Heart right ventricle (tissue), 16 donors: Measurements from ENCODE around the gene ADGRG3. TPM values are rescaled to one million over a fixed set of nuclear protein-coding genes. Genes with fewer than 3 reads are reported as not detected.

Source experiments
- ATAC-seq, 8 donors: fragments of 200-7000 bp; cut with Tn5 transposase; one replicate each; pipeline ENCODE4 v1.9.1; 2020; ENCODE audit warnings: mild to moderate bottlenecking in 8 of 8, moderate library complexity in 8 of 8, moderate number of reproducible peaks in 1 of 8
- DNase-seq, 2 donors: peaks; one replicate each; pipeline ENCODE4 v3.0.0-alpha.2; 2020
- H3K27ac ChIP-seq, 10 donors: fragments of 200-600 bp; sonication (generic) in 2 of 10; one replicate each; pipeline versions ENCODE4 v1.5.0 to v1.8.0; 2020 to 2022; ENCODE audit warnings: mild to moderate bottlenecking in 3 of 10
- H3K27me3 ChIP-seq, 7 donors: fragments of 200-600 bp; one replicate each; pipeline ENCODE4 v1.8.0; 2021 to 2022; ENCODE audit warnings: mild to moderate bottlenecking in 2 of 7
- H3K36me3 ChIP-seq, 9 donors: fragments of 200-600 bp; sonication (generic) in 1 of 9; one replicate each; pipeline versions ENCODE4 v1.5.0 to v1.8.0; 2020 to 2022; ENCODE audit warnings: mild to moderate bottlenecking in 2 of 9
- H3K4me1 ChIP-seq, 9 donors: fragments of 200-600 bp; sonication (generic) in 1 of 9; one replicate each; pipeline versions ENCODE4 v1.5.0 to v1.8.0; 2020 to 2022; ENCODE audit warnings: mild to moderate bottlenecking in 4 of 9
- H3K4me3 ChIP-seq, 10 donors: fragments of 200-600 bp; sonication (generic) in 2 of 10; one replicate each; pipeline versions ENCODE4 v1.5.0 to v1.8.0; 2020 to 2022; ENCODE audit warnings: mild to moderate bottlenecking in 7 of 10, moderate library complexity in 2 of 10
- H3K9me3 ChIP-seq, 11 donors: fragments of 200-600 bp in 10 of 11; sonication (generic) in 2 of 11; one replicate each; pipeline versions ENCODE4 v1.5.0 to v1.8.0; 2013 to 2022; ENCODE audit warnings: mild to moderate bottlenecking in 2 of 11, control low read depth in 1 of 11, moderate library complexity in 1 of 11
- WGBS, 2 donors: extraction: QIAGEN DNeasy Blood & Tissue Kit; methylation state at CpG; one replicate each; pipeline ENCODE4 v1.1.7; 2013; ENCODE audit warnings: inconsistent platforms in 1 of 2; 5-methylcytosine and 5-hydroxymethylcytosine counted together
- intact Hi-C, 10 donors: fragments of 100-400 bp; cut with DNase I; formaldehyde crosslinking; loops; one replicate each; pipeline versions ENCODE4 v1.11.1 to v1.14.2; 2022
- polyA plus RNA-seq, 2 donors: library from polyadenylated mRNA; stranded (reverse); fragments of 200-250 nt; gene quantifications; one replicate each; pipeline ENCODE4 v1.2.3, GENCODE V29; 2013
- total RNA-seq, 10 donors: library from RNA; stranded (reverse); fragmentation: NEBNext Ultra II Directional in 3 of 10; extraction: Animal tissue kit (Norgen Biotek cat#: 25700) in 3 of 10; gene quantifications; one replicate each; pipeline versions ENCODE4 v1.2.1 to v1.2.4, GENCODE V29; 2021 to 2023
- TF ChIP-seq, protein P1 (sequence below), 9 donors: fragments of 200-600 bp; sonication (generic) in 2 of 9; IDR thresholded peaks; one replicate each; pipeline versions ENCODE4 v1.5.0 to v1.8.0; 2021 to 2022; ENCODE audit warnings: antibody characterized with exemption in 9 of 9, mild to moderate bottlenecking in 5 of 9, moderate library complexity in 1 of 9
- donor health status: Arrhythmogenic right ventricular cardiomyopathy.
- donor health status: ischemic (EF 13 %, LVEDD 7.1; RV severe dilation, severe dysfunction).
- donor health status: healthy with polysubstance abuse.
- donor health status: DM: no; HTN: yes; CAD: no.
- donor health status: DM: no; HTN: no; CAD: no.
- donor health status: ischemic (EF 25% LVEDD 6.9; RV normal size, moderate dysfunction).
- donor health status: ischemic (EF 25% LVEDD 5.7; RV mildly dilated, moderate dysfunction).
- donor health status: healthy.
- donor health status: DM: yes; HTN: yes; CAD: no.
- donor health status: Ischemic cardiomyopathy.
- donor health status: ischemic (EF 35%, LVEDD 5.7; RV mildly dilated, moderate dysfunction).
- donor health status: nonischemic (EF 11% LVEDD 7.7; RV severe dilation, severe dysfunction).
- donor health status: DM: yes; HTN: yes; CAD: no.
- donor health status: PGD.
- donor health status: ischemic (EF 29% LVEDD 5.4; RV normal size, mild dysfunction).
- donor health status: nonischemic (EF 23%, LVEDD 6.1; RV moderate dilation, normal function).

Gene ADGRG3
- total and polyA plus RNA-seq, 12 donors: 0.22 to 2.4 (median 0.55) TPM; not detected in 2

- intact Hi-C loops: loop anchor here in 3 of 10 donors (5.0 to 10.0 kb wide), 3 partner anchors 49 to 71 kb away; no protein-coding TSS in a partner anchor
- Histone ChIP-seq H3K4me1 (peaks cover 9 to 35% (median 24%) of the 10 kb centered on the region in 9 donors), H3K36me3 (peaks cover 0 to 53% (median 0%) of the 10 kb centered on the region in 9 donors), H3K4me3 (no peak overlapping the region), H3K9me3 (no peaks in the 10 kb centered on the region), H3K27me3 (peaks cover 0 to 14% (median 0%) of the 10 kb centered on the region in 7 donors), H3K27ac (no peak overlapping the region)
- no peak for ATAC-seq
- TF ChIP-seq, protein P1, sequence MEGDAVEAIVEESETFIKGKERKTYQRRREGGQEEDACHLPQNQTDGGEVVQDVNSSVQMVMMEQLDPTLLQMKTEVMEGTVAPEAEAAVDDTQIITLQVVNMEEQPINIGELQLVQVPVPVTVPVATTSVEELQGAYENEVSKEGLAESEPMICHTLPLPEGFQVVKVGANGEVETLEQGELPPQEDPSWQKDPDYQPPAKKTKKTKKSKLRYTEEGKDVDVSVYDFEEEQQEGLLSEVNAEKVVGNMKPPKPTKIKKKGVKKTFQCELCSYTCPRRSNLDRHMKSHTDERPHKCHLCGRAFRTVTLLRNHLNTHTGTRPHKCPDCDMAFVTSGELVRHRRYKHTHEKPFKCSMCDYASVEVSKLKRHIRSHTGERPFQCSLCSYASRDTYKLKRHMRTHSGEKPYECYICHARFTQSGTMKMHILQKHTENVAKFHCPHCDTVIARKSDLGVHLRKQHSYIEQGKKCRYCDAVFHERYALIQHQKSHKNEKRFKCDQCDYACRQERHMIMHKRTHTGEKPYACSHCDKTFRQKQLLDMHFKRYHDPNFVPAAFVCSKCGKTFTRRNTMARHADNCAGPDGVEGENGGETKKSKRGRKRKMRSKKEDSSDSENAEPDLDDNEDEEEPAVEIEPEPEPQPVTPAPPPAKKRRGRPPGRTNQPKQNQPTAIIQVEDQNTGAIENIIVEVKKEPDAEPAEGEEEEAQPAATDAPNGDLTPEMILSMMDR (IDR thresholded peaks at IDR 0.05): no peak
- 77 to 85% methylated on average over 10 of the region's 10 CpGs for WGBS, 2 donors
- no peak for DNase-seq
These were observed 16.5 kb upstream of the ADGRG3 start for GRCh38 chr16:57651344-57652333.

DNA sequence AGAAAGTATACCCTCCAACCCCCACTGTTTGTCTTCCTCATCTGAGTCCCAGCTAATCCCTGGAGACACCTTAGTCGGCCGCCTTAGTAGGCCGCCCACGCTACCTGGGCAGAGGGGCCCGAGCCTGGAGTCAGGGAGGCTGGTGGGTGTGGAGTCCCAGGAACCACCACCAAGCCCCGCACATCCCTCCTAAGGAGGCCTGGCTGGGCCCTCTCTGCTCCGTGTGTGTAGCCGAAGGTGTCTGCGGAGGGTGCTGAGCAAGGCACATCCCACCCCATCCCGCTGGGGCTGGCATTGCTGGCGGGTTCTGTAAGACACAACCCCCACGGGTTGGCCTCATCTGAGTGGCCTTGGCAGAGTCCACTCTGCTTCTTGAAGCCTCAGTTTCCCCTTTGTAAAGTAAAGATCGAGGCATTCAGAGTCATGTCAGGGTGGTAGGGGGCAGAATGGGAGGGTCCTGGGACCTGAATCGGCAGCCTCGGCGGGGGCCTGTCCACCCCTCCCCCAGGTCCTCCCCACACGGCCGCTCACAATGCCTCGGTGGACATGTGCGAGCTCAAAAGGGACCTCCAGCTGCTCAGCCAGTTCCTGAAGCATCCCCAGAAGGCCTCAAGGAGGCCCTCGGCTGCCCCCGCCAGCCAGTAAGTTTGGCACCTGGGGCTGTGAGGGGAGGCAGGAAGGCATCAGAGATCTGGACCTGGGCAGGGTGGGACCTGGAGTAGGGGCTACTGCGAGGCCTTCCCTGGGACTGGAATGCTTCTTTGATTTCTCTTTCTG lies 15.2 kb upstream of the ADGRG3 start:
- no peaks in the 10 kb centered on the region for H3K9me3 ChIP-seq
- H3K36me3 ChIP-seq: peaks cover 0 to 66% (median 7%) of the 10 kb centered on the region in 9 donors
- H3K27me3 ChIP-seq: peaks cover 0 to 9% (median 0%) of the 10 kb centered on the region in 7 donors
- H3K4me3 ChIP-seq: no peak overlapping the region
- TF ChIP-seq, protein P1 (IDR thresholded peaks at IDR 0.05): no peak
- peak overlapping the region in 1 of 10 donors; percentile 54 for H3K27ac ChIP-seq
- no peak for DNase-seq
- WGBS, 2 donors: 93 to 94% methylated on average over 23 of the region's 23 CpGs
- ATAC-seq: no peak
- peaks cover 5 to 24% (median 11%) of the 10 kb centered on the region in 9 donors for H3K4me1 ChIP-seq
- intact Hi-C loops: loop anchor here in 3 of 10 donors (5.0 to 10.0 kb wide), 3 partner anchors 51 to 69 kb away; no protein-coding TSS in a partner anchor

- peaks cover 0 to 14% (median under 1%) of the 10 kb centered on the region in 9 donors for H3K4me1 ChIP-seq
- intact Hi-C loops: loop anchor here in 3 of 10 donors (5.0 to 10.0 kb wide), 3 partner anchors 52 to 68 kb away; no protein-coding TSS in a partner anchor
- H3K36me3 ChIP-seq: peaks cover 0 to 76% (median 7%) of the 10 kb centered on the region in 9 donors
- no peak overlapping the region for H3K4me3 ChIP-seq
- H3K27ac ChIP-seq: peak overlapping the region in 1 of 10 donors; percentile 54
- peak in 6 of 8 donors; percentile 21 to 71 (median 51) for ATAC-seq
- peaks cover 0 to 4% (median 0%) of the 10 kb centered on the region in 7 donors for H3K27me3 ChIP-seq
- no peaks in the 10 kb centered on the region for H3K9me3 ChIP-seq
- TF ChIP-seq, protein P1 (IDR thresholded peaks at IDR 0.05): no peak
- WGBS, 2 donors: 32 to 51% methylated on average over 16 of the region's 16 CpGs
- DNase-seq: no peak
These were observed 14.2 kb upstream of the ADGRG3 start for GRCh38 chr16:57653936-57654335.
